OCI-LY1 (cell line): Measurements from ENCODE around the gene TUBGCP5.
"Not testable (repeated sequence)": the region's sequence is repeated elsewhere in the genome, so short reads cannot be mapped to it uniquely, and the experiment has no call there.

Experiments used
- H2AFZ ChIP-seq: fragments of 200-600 bp; sonication (generic), shearing (Covaris generic); 2 replicates; pipeline ENCODE4 v1.6.0; 2014; ENCODE audit warnings: antibody characterized with exemption, mild to moderate bottlenecking, low read length
- H3F3A ChIP-seq: fragments of 200-600 bp; sonication (generic), shearing (Covaris generic); 2 replicates; pipeline ENCODE4 v1.6.0; 2014; ENCODE audit warnings: mild to moderate bottlenecking, antibody characterized with exemption, low read length, moderate library complexity; ENCODE audit not compliant: insufficient read depth
- H3K27ac ChIP-seq: fragments of 200-600 bp; sonication (generic); 2 replicates; pipeline ENCODE4 v1.5.1; 2014; ENCODE audit warnings: low read length, mixed run types, mild to moderate bottlenecking, low read depth; ENCODE audit not compliant: poor library complexity, severe bottlenecking
- H3K27me3 ChIP-seq: fragments of 200-600 bp; sonication (generic); 2 replicates; pipeline ENCODE4 v1.6.0; 2014; ENCODE audit warnings: antibody characterized with exemption, mild to moderate bottlenecking, low read length, moderate library complexity; ENCODE audit not compliant: insufficient read depth
- H3K36me3 ChIP-seq: fragments of 200-600 bp; sonication (generic); 2 replicates; pipeline ENCODE4 v1.6.1; 2014; ENCODE audit warnings: mild to moderate bottlenecking, antibody characterized with exemption, low read length, moderate library complexity, mixed read lengths; ENCODE audit not compliant: insufficient read depth
- H3K4me1 ChIP-seq: fragments of 200-600 bp; sonication (generic); 2 replicates; pipeline ENCODE4 v1.5.1; 2014; ENCODE audit warnings: mild to moderate bottlenecking, low read length, moderate library complexity; ENCODE audit not compliant: insufficient read depth, severe bottlenecking
- H3K4me2 ChIP-seq: fragments of 200-600 bp; sonication (generic), shearing (Covaris generic); 2 replicates; pipeline ENCODE4 v1.6.1; 2014; ENCODE audit warnings: low read length
- H3K4me3 ChIP-seq: fragments of 200-600 bp; sonication (generic); 2 replicates; pipeline ENCODE4 v1.5.1; 2014; ENCODE audit warnings: low read length, low read depth, mild to moderate bottlenecking, mixed read lengths; ENCODE audit not compliant: poor library complexity, severe bottlenecking
- H3K79me2 ChIP-seq: fragments of 200-600 bp; shearing (Covaris generic); 2 replicates; pipeline ENCODE4 v1.6.1; 2016; ENCODE audit warnings: mixed run types, low read length, mixed read lengths; ENCODE audit not compliant: insufficient read depth
- H3K9ac ChIP-seq: fragments of 200-600 bp; sonication (generic), shearing (Covaris generic); 2 replicates; pipeline ENCODE4 v1.6.1; 2014; ENCODE audit warnings: mild to moderate bottlenecking, low read length, mixed read lengths
- H3K9me2 ChIP-seq: fragments of 200-600 bp; sonication (generic), shearing (Covaris generic); 2 replicates; pipeline ENCODE4 v1.6.1; 2014; ENCODE audit warnings: low read depth, mild to moderate bottlenecking, low read length, mixed read lengths
- H3K9me3 ChIP-seq: fragments of 200-600 bp; shearing (Covaris generic); 2 replicates; pipeline ENCODE4 v1.6.1; 2014; ENCODE audit warnings: low read length, mixed read lengths
- H4K20me1 ChIP-seq: fragments of 200-600 bp; sonication (generic), shearing (Covaris generic); 2 replicates; pipeline ENCODE4 v1.6.0; 2016; ENCODE audit warnings: mild to moderate bottlenecking, low read length; ENCODE audit not compliant: insufficient read depth
- EZH2 ChIP-seq: fragments of 200-600 bp; sonication (generic), shearing (Covaris generic); IDR thresholded peaks from 2 replicates; pipeline ENCODE4 v1.8.0; 2017; ENCODE audit warnings: borderline replicate concordance, mixed run types, mild to moderate bottlenecking, antibody characterized with exemption, low read length, moderate library complexity, mixed read lengths
- TF ChIP-seq, protein P1 (sequence below): fragments of 200-600 bp; sonication (generic), shearing (Covaris generic); IDR thresholded peaks from 2 replicates; pipeline ENCODE4 v1.5.1; 2017; ENCODE audit warnings: mild to moderate bottlenecking, antibody characterized with exemption, low read length, moderate library complexity, mixed read lengths

Gene TUBGCP5

GRCh38 chr15:23022156-23022555 is 17.2 kb downstream of the TUBGCP5 start:
- Histone ChIP-seq H2AFZ (no peak overlapping the region), H3K79me2 (no peaks in the 10 kb centered on the region), H3K4me3 (no peak overlapping the region), H3K27me3 (no peaks in the 10 kb centered on the region), H3K27ac (no peak overlapping the region), H3K4me1 (no peaks in the 10 kb centered on the region), H4K20me1 (no peaks in the 10 kb centered on the region), H3K9me3 (no peaks in the 10 kb centered on the region), H3K9ac (no peak overlapping the region), H3F3A (no peaks in the 10 kb centered on the region), H3K9me2 (no peaks in the 10 kb centered on the region), H3K36me3 (peaks cover 88% of the 10 kb centered on the region), H3K4me2 (no peak overlapping the region)
- TF ChIP-seq, protein P1, sequence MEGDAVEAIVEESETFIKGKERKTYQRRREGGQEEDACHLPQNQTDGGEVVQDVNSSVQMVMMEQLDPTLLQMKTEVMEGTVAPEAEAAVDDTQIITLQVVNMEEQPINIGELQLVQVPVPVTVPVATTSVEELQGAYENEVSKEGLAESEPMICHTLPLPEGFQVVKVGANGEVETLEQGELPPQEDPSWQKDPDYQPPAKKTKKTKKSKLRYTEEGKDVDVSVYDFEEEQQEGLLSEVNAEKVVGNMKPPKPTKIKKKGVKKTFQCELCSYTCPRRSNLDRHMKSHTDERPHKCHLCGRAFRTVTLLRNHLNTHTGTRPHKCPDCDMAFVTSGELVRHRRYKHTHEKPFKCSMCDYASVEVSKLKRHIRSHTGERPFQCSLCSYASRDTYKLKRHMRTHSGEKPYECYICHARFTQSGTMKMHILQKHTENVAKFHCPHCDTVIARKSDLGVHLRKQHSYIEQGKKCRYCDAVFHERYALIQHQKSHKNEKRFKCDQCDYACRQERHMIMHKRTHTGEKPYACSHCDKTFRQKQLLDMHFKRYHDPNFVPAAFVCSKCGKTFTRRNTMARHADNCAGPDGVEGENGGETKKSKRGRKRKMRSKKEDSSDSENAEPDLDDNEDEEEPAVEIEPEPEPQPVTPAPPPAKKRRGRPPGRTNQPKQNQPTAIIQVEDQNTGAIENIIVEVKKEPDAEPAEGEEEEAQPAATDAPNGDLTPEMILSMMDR, result no peak
- no peak for TF ChIP-seq EZH2

GRCh38 chr15:23014394-23015000 is 24.9 kb downstream of the TUBGCP5 start:
- Histone ChIP-seq H3K79me2 (no peaks in the 10 kb centered on the region), H3K9me2 (no peaks in the 10 kb centered on the region), H3K27ac (no peak overlapping the region), H2AFZ (no peak overlapping the region), H3F3A (no peaks in the 10 kb centered on the region), H3K4me3 (no peak overlapping the region), H3K36me3 (peaks cover 90% of the 10 kb centered on the region), H4K20me1 (no peaks in the 10 kb centered on the region), H3K4me2 (no peak overlapping the region), H3K27me3 (no peaks in the 10 kb centered on the region), H3K9me3 (no peaks in the 10 kb centered on the region), H3K4me1 (no peaks in the 10 kb centered on the region), H3K9ac (no peak overlapping the region)
- TF ChIP-seq EZH2, result no peak
- TF ChIP-seq, protein P1, result no peak

GRCh38 chr15:23013681-23014080 is 25.7 kb downstream of the TUBGCP5 start:
- Histone ChIP-seq H3K27ac (no peak overlapping the region), H3K9me2 (no peaks in the 10 kb centered on the region), H3K9me3 (no peaks in the 10 kb centered on the region), H3K27me3 (no peaks in the 10 kb centered on the region), H3K4me3 (no peak overlapping the region), H3K4me2 (no peak overlapping the region), H3K36me3 (peaks cover 90% of the 10 kb centered on the region), H3K4me1 (no peaks in the 10 kb centered on the region), H3F3A (no peaks in the 10 kb centered on the region), H4K20me1 (no peaks in the 10 kb centered on the region), H3K79me2 (no peaks in the 10 kb centered on the region), H2AFZ (no peak overlapping the region), H3K9ac (no peak overlapping the region)
- no peak for TF ChIP-seq EZH2
- TF ChIP-seq, protein P1, result no peak

- not testable (repeated sequence) for H2AFZ ChIP-seq, H3K9me3 ChIP-seq, H3K9me2 ChIP-seq, H3K79me2 ChIP-seq, H3K4me2 ChIP-seq, H3K27ac ChIP-seq, H3K9ac ChIP-seq, H3F3A ChIP-seq, H3K27me3 ChIP-seq, H4K20me1 ChIP-seq, H3K4me3 ChIP-seq, H3K4me1 ChIP-seq
- H3K36me3 ChIP-seq, result peaks cover 89% of the 10 kb centered on the region
These were observed 26.8 kb downstream of the TUBGCP5 start for GRCh38 chr15:23012616-23013015.
